Prostate gland (tissue), 2 donors: ENCODE results near the gene PRPF18. TPM values are rescaled to one million over a fixed set of nuclear protein-coding genes. Genes with fewer than 3 reads are reported as not detected.

Experiments used
- DNase-seq: peaks from one replicate; pipeline ENCODE4 v3.0.0-alpha.2; 2019; ENCODE audit warnings: low spot score
- H3K27ac ChIP-seq, 2 donors: fragments of 200-600 bp; sonication (generic); 2 replicates each; pipeline ENCODE4 v1.5.1; 2017 to 2019
- H3K27me3 ChIP-seq: fragments of 200-600 bp; sonication (generic); replicated peaks from 2 replicates; pipeline ENCODE4 v1.5.1; 2019; ENCODE audit not compliant: insufficient read depth
- H3K36me3 ChIP-seq, 2 donors: fragments of 200-600 bp; sonication (generic); 1 replicate in 1 of 2; 2 replicates in 1 of 2; pipeline versions ENCODE4 v1.5.1 to v1.8.1; 2017 to 2019
- H3K4me1 ChIP-seq: fragments of 200-600 bp; sonication (generic); replicated peaks from 2 replicates; pipeline ENCODE4 v1.5.1; 2019
- H3K4me3 ChIP-seq, 2 donors: fragments of 200-600 bp; sonication (generic); 2 replicates each; pipeline ENCODE4 v1.5.1; 2017 to 2019
- H3K9me3 ChIP-seq: fragments of 200-600 bp; sonication (generic); 2 replicates; pipeline ENCODE4 v1.5.1; 2017
- POLR2A ChIP-seq: fragments of 450-650 bp; IDR thresholded peaks from one replicate; pipeline ENCODE4 v1.6.1; 2016; ENCODE audit warnings: antibody characterized with exemption, mild to moderate bottlenecking
- POLR2AphosphoS5 ChIP-seq: sonication (generic); formaldehyde crosslinking; IDR thresholded peaks from one replicate; pipeline ENCODE4 v1.6.1; 2017; ENCODE audit warnings: antibody characterized with exemption
- WGBS: methylation state at CpG from one replicate; pipeline ENCODE4 v1.1.5; 2018; 5-methylcytosine and 5-hydroxymethylcytosine counted together
- intact Hi-C: fragments of 100-400 bp; cut with DNase I; formaldehyde crosslinking; loops from one replicate; pipeline ENCODE4 v1.14.2; 2022
- total RNA-seq, 2 donors: library from RNA; depleted of rRNA; stranded (reverse); fragments of >200 nt; gene quantifications; one replicate each; pipeline ENCODE4 v1.1.0, GENCODE V29; 2016
- TF ChIP-seq, protein P1 (sequence below), 4 experiments: fragments of 200-600 bp in 2 of 4; fragments of 450-650 bp in 2 of 4; sonication (generic) in 2 of 4; IDR thresholded peaks; 1 replicate in 3 of 4; 2 replicates in 1 of 4; pipeline ENCODE4 v1.5.1; 2016 to 2019; ENCODE audit warnings: antibody characterized with exemption in 4 of 4, mild to moderate bottlenecking in 2 of 4, moderate library complexity in 2 of 4

The PRPF18 gene
- total RNA-seq, 2 donors from 2014 or later = 23.1 to 31.1 TPM

DNA sequence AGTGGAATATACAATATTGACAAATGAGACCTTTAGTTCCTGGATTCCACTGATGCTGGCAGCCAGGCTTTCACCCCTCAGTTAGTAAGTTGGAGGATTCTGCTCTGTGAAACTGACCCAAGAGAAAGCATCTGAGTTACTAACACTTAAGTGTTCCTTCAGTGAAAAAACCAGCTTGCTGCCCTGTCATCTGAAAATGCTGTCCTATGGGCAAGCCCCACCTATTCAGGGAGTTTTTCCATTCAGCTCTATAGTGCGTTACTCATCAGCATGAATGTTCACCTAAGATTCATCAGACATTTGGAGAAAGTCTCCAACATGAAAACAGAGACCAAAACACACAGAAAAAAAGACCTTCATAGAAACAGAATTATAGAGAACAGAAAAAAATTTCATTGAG, 37.9 kb downstream of the PRPF18 start:
- H3K27ac ChIP-seq = no peak overlapping the region

DNA sequence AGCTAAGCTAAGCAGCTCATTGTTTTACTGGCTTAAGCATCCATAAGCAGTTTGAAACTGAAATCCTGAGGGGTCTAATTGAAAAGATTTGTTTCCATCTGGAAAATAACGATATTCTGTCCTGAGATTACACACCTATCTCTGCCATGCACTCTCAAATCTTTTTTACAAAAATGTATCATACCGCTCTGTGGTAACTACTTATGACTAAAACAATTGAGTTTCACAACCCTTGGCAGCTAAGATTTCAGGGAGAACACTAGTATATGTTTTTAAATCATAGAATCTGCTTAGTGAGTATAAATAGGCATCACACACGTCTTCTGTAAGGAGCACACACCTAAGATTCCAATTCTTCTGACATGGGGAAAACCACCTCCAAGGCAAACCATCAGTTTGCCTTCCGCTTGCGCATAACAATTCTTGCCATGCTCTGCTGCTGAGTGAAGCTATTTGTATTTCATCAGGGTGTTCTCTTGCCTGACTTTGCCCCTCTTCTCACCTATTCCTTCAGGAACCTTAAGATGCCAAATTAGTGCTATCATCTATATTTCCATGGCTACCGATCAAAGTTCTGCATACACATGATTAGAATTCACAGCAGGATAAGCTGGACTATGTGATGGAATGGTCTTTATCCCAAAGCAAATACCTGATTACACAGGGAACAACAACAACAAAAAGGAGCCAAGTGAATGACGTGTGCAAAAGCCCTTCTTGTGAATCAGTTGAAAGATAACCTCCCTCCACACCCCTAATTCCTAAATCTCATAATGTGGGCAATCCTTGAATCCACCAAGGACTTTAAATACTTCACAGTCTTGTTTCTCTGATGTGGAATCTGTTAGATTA, 40.9 kb downstream of the PRPF18 start:
- H3K4me1 ChIP-seq = no peaks in the 10 kb centered on the region
- WGBS = 94% methylated on average over 7 of the region's 7 CpGs
- no peaks in the 10 kb centered on the region for H3K9me3 ChIP-seq
- H3K27me3 ChIP-seq = no peaks in the 10 kb centered on the region
- no peak overlapping the region for H3K4me3 ChIP-seq
- no peak for DNase-seq
- no peak overlapping the region for H3K27ac ChIP-seq
- intact Hi-C loops = no loop called here
- no peak for TF ChIP-seq POLR2A
- TF ChIP-seq POLR2AphosphoS5 = no peak
- TF ChIP-seq, protein P1, sequence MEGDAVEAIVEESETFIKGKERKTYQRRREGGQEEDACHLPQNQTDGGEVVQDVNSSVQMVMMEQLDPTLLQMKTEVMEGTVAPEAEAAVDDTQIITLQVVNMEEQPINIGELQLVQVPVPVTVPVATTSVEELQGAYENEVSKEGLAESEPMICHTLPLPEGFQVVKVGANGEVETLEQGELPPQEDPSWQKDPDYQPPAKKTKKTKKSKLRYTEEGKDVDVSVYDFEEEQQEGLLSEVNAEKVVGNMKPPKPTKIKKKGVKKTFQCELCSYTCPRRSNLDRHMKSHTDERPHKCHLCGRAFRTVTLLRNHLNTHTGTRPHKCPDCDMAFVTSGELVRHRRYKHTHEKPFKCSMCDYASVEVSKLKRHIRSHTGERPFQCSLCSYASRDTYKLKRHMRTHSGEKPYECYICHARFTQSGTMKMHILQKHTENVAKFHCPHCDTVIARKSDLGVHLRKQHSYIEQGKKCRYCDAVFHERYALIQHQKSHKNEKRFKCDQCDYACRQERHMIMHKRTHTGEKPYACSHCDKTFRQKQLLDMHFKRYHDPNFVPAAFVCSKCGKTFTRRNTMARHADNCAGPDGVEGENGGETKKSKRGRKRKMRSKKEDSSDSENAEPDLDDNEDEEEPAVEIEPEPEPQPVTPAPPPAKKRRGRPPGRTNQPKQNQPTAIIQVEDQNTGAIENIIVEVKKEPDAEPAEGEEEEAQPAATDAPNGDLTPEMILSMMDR (IDR thresholded peaks at IDR 0.05) = no peak
- H3K36me3 ChIP-seq = no peaks in the 10 kb centered on the region

More for the DNA sequence above, 37.9 kb downstream of the PRPF18 start:
- Histone ChIP-seq H3K9me3 (no peaks in the 10 kb centered on the region), H3K4me3 (no peak overlapping the region), H3K4me1 (no peaks in the 10 kb centered on the region), H3K36me3 (no peaks in the 10 kb centered on the region), H3K27me3 (no peaks in the 10 kb centered on the region)
- no peak for TF ChIP-seq POLR2A
- no peak for TF ChIP-seq POLR2AphosphoS5
- TF ChIP-seq, protein P1 (IDR thresholded peaks at IDR 0.05) = no peak
- 92% methylated on average over 1 of the region's 1 CpG for WGBS
- DNase-seq = no peak
- intact Hi-C loops = no loop called here

DNA sequence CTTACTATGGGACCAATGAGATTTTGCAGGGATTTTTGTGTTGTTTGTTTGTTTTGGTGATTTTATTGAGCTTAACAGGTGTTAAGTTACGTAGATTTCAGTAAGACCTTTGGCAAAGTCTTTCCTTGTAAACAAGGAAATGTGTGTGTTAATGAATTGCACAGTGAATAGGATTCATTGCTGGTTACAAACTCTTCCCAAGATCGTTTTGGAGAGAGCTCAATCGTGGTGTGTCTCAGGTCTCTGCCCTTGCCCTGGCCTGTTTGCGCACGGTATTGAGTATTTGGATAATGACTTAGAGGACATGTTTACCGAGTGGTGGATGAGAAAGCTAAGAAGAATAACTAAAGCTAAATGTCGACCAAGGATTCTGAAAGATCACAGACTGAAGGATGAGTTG, 41.9 kb downstream of the PRPF18 start:
- WGBS = 35% methylated on average over 7 of the region's 7 CpGs
- TF ChIP-seq POLR2A = no peak
- no peak for TF ChIP-seq POLR2AphosphoS5
- TF ChIP-seq, protein P1 (IDR thresholded peaks at IDR 0.05) = no peak
- no peak for DNase-seq
- no peak overlapping the region for H3K4me3 ChIP-seq
- no peaks in the 10 kb centered on the region for H3K27me3 ChIP-seq
- intact Hi-C loops = no loop called here
- H3K4me1 ChIP-seq = no peaks in the 10 kb centered on the region
- H3K9me3 ChIP-seq = no peaks in the 10 kb centered on the region
- no peak overlapping the region for H3K27ac ChIP-seq
- no peaks in the 10 kb centered on the region for H3K36me3 ChIP-seq

DNA sequence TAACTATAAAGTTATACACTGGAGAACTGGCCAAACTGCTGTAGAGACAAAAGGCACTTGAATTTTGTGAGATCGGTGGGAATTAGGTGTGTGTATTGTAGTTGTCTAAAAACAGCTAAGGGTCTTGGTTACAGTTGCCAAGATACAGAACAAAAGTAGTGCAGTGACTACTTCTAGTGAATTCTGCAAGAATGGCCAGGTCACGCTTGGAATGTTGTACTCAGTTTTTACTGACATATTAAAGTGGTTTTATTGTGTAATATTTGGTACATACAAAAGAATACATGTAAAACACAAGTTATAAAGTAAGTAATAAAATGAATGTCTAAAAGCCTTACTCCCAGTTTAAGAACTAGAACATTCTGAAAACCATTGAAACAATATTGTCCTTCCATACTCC, 42.4 kb downstream of the PRPF18 start:
- H3K36me3 ChIP-seq = no peaks in the 10 kb centered on the region
- TF ChIP-seq POLR2A (no peak), POLR2AphosphoS5 (peak; percentile 43)
- TF ChIP-seq, protein P1 (IDR thresholded peaks at IDR 0.05) = no peak
- H3K4me1 ChIP-seq = no peaks in the 10 kb centered on the region
- no peak overlapping the region for H3K27ac ChIP-seq
- intact Hi-C loops = no loop called here
- H3K4me3 ChIP-seq = no peak overlapping the region
- WGBS = 21% methylated on average over 2 of the region's 2 CpGs
- no peak for DNase-seq
- H3K27me3 ChIP-seq = no peaks in the 10 kb centered on the region
- no peaks in the 10 kb centered on the region for H3K9me3 ChIP-seq

DNA sequence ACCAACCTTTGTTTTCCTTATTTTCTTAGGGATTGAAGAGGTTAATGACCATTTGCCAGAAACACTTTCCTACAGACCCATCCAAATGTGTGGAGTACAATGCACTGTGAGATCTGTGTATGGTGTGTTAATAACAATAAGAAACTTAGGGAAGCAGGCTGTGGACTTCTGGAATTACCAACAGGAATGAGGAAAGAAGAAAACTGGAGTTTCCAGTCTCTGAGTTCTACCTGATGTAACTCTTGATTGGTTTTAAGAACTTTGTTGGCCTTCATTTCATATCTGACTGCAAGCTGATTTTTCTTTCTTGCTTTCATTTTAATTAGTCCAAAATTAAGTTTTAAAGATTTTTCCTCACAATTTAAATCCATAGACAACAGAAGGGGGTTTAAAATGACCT, 43.5 kb downstream of the PRPF18 start:
- Histone ChIP-seq H3K9me3 (no peaks in the 10 kb centered on the region), H3K4me1 (no peaks in the 10 kb centered on the region), H3K36me3 (no peaks in the 10 kb centered on the region), H3K27ac (no peak overlapping the region), H3K27me3 (no peaks in the 10 kb centered on the region), H3K4me3 (no peak overlapping the region)
- no peak for TF ChIP-seq POLR2A
- TF ChIP-seq, protein P1 (IDR thresholded peaks at IDR 0.05) = no peak
- TF ChIP-seq POLR2AphosphoS5 = no peak
- DNase-seq = no peak
- intact Hi-C loops = no loop called here
